NCI-H1092 (cell line): ENCODE measurements around the gene BSN.

ENCODE experiments used
- DNase-seq: peaks from one replicate; lab custom pipeline; 2025; lab: John Stamatoyannopoulos, UW

BSN gene, protein sequence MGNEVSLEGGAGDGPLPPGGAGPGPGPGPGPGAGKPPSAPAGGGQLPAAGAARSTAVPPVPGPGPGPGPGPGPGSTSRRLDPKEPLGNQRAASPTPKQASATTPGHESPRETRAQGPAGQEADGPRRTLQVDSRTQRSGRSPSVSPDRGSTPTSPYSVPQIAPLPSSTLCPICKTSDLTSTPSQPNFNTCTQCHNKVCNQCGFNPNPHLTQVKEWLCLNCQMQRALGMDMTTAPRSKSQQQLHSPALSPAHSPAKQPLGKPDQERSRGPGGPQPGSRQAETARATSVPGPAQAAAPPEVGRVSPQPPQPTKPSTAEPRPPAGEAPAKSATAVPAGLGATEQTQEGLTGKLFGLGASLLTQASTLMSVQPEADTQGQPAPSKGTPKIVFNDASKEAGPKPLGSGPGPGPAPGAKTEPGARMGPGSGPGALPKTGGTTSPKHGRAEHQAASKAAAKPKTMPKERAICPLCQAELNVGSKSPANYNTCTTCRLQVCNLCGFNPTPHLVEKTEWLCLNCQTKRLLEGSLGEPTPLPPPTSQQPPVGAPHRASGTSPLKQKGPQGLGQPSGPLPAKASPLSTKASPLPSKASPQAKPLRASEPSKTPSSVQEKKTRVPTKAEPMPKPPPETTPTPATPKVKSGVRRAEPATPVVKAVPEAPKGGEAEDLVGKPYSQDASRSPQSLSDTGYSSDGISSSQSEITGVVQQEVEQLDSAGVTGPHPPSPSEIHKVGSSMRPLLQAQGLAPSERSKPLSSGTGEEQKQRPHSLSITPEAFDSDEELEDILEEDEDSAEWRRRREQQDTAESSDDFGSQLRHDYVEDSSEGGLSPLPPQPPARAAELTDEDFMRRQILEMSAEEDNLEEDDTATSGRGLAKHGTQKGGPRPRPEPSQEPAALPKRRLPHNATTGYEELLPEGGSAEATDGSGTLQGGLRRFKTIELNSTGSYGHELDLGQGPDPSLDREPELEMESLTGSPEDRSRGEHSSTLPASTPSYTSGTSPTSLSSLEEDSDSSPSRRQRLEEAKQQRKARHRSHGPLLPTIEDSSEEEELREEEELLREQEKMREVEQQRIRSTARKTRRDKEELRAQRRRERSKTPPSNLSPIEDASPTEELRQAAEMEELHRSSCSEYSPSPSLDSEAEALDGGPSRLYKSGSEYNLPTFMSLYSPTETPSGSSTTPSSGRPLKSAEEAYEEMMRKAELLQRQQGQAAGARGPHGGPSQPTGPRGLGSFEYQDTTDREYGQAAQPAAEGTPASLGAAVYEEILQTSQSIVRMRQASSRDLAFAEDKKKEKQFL (N-terminal part only)

DNA sequence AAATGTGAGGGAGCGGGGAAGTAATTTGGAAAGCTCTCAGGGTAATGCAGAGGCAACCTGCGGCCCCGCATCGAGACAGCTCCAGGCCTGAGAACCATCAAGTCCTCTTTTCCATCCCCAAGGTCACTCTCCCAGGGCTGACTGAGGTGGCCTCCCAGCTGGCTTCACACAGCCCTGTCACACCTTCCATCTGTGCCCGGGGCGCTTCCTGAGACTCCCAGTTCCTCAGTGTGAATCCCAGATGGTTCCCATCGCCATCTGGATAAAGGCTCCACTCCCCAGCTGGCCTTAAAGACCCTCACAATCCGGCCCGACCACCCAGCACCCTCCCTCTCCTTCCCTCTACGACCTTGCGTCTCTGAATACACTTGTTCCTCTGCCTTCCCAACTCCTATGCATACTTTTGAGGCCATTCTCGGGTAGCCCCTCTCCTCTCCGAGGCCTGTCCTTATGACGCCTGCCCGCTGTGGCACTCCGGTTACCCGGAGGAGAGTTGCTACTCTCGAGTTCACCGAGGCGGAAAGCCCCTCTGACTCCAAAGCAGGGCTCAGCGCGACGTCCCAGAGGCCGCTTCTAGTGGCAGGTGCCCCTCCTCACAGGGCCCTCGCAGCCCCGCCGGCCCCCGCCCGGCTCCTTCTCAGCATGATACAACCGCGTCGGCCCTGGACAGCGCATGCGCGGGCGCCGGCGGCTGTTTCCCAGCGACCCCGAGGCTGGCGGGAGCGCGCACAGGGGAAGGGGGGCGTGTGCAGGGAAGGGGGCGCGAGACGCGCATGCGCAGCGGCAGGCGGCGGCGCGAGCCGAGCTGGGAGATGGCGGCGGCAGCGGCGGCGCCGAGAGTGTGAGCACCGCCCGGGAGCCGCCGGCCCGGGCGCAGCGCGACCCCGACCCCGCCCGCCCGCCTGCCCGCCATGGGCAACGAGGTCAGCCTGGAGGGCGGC, at the start of gene BSN:
BSN (plus strand) TSS at position 786 of the 941 bp plus-strand sequence; CDS start at position 912, 126 bp downstream.
- DNase-seq: peak; percentile 86

DNA sequence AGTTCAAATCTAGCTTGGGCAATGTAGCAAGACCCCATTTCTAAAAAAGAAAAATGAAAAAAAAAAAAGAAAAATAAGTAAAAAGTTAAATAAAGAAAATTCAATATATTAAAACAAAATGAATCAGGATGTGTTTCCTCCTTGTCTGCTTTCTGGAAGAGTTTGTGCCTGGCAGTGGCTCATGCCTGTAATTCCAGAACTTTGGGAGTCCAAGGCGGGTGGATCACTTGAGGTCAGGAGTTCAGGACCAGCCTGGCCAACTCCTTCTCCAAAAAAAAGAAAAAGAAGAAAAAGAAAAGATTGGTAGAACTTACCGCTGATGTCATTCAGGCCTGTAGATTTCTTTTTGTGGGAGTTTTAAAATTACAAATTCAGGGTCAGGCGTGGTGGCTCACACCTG, 47.4 kb upstream of the BSN start:
- no peak for DNase-seq

DNA sequence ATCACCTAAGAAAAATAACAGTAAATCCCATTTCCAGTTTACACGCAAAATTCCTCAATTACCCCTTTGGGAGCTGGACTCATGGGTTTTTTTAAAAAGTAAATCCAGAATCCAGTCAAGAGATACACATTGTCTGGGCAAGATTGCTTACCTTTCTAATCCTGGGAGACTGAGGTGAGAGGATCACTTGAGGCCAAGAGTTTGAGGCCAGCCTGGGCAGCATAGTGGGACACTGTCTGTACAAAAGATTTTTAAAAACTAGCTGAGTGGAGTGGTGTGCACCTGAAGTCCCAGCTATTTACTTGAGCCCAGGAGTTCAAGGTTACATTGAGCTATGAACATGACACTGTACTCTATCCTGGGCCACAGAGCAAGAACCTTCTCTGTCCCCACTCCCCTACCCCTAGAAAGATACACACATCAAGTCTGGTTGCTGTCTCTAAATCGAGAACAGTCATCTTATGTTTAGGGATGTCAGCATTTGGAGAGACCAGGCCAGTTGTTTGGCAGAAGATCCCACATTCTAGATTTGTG, 45.2 kb upstream of the BSN start:
- DNase-seq: no peak

DNA sequence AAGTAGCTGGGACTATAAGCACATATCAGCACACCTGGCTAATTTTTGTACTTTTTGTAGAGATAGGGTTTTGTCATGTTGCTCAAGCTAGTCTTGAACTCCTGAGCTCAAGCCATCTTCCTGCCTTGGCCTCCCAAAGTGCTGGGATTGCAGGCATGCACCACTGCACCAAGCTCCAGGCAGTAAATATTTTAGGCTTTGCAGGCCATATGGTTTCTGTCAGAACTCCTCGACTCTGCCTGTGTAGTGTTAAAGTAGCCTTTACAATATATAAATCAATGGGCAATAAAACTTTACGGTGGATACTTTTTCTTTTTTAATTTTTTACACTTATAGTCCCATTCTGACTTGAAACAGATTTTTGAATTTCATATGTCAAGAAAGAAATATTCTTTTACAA, 42.6 kb upstream of the BSN start:
- no peak for DNase-seq

DNA sequence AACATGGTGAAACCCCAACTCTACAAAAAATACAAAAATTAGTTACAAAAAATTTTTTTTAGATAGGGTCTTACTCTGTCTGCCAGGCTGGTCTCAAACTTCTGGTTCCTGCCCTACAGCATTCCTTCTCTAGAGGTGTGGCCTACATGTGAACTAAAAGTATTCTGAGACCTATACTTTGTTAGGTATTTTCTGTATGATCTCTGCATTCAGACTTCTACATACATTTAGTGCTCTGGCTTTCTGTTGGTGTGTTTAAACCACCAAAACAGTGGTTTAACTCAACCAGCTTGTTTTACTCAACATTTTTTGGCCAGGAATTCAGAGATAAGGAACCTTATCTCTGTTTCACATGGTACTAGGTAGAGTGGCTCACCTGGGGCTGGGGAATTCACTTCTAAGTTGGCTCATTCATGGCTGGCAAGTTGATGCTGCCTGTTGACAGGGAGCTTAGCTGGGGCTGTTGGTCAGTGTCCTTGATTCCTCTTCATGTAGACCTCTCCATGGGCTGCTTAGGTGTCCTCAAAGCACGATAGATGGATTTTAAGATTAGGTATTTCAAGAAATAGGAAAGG, 41.4 kb upstream of the BSN start:
- no peak for DNase-seq

DNA sequence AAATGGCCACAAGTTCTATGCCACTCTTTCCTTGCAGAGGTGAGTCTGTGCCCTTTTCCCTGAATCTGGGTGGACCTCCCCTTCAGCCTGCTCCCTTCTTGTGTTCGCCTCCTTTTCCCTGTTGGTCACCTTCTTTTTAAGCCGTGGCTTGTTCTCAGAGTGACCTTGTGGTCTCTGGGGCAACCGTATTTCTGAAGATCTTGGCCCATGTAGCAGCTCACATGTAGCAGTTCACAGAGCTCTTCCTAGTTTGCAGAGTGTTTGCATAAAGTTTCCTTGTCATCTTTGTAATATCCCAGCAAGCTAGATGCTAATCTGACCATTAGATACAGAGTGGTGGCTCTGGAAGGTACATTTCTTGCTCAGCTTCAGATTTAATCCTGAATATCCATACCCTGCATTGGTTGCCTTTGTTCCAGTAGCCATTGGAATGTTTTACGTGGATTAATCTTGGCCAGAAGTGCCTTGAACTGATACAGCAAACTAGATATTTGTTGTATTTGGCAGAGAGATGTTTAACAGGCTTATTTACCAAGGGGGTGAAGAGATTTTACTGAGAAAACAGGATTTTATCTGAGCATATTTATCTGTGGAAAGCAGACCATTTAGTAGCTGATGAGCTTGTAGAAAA, 40.7 kb upstream of the BSN start:
- DNase-seq: no peak

DNA sequence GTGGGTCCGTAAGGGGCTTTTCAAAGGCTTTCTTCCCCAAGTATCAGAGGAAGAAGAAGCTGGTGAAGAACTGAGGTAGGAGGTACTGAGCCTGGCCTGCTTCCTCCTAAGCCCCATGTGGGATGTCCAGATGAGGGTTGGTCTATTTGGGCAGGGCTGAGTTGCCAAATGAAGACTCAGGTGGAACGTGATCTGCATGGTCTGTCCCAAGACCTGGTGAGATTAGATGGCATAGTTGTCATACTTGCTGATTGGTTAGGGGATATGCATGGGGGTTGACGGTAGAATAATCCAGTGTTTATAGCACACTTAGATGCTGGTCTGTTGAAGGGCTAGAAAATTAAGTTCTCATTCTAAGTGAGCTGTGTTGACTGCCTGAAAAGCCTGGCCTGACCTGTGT, 36.3 kb upstream of the BSN start:
- no peak for DNase-seq

DNA sequence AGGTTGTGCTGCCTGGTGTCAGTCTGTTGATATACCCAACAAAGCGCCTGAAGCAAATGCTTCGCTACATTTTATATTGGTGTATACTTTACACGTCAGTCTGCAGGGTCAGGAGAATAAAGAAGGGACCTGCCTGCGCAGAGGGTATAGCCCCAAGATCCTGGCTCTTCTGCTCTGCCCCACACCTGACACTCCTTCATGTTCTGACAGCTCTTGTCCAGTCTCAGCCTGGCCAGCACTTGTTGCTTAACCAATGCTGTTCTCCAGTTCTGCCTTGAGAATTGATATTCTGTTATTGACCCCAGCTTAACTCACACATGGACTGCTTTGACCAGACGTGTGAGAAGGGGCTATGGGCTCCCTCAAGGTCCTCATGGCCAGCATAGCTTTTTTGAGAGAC, 35.8 kb upstream of the BSN start:
- no peak for DNase-seq

DNA sequence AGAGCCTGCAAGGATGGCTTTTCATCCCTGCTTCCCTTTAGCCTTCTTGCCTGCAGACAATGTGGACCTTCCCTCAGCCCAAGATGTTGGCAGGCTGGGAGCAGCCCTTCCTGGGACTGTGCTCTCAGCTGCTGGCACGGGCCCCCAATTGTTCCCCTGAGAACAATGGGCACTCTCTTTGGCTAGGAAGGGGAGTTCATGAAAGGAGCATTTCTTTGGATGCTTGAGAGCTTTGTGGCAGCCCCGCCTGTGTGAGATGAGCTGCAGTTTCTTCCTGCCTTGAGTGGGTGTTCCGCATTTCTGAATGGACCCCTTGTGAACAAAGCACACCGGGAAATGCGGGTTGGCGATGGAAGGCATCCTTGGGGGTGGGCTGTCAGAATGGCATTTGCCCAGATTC, 35.0 kb upstream of the BSN start:
- DNase-seq: no peak

DNA sequence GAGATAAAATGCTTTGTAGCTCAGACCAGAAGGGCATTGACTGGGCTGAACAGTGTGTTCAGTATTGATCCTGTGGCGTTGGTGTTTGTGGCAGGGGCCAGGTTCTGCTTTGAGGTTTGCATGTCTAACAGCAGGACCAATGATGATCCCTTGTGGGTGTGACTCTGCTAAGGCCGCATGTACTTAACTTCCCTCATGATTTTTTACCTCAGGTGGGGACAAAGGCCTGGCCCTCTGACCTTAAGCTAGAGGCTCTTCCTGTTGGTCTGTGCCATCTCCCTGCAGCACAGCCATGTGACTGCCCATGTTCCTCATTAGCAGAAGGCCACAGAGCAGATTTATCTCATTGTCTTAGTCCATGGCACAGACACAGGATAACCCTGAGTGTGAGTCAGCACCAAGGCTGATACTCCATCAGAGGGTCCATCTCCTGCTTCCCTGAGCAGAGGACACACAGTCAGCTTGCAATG, 34.3 kb upstream of the BSN start:
- DNase-seq: no peak

DNA sequence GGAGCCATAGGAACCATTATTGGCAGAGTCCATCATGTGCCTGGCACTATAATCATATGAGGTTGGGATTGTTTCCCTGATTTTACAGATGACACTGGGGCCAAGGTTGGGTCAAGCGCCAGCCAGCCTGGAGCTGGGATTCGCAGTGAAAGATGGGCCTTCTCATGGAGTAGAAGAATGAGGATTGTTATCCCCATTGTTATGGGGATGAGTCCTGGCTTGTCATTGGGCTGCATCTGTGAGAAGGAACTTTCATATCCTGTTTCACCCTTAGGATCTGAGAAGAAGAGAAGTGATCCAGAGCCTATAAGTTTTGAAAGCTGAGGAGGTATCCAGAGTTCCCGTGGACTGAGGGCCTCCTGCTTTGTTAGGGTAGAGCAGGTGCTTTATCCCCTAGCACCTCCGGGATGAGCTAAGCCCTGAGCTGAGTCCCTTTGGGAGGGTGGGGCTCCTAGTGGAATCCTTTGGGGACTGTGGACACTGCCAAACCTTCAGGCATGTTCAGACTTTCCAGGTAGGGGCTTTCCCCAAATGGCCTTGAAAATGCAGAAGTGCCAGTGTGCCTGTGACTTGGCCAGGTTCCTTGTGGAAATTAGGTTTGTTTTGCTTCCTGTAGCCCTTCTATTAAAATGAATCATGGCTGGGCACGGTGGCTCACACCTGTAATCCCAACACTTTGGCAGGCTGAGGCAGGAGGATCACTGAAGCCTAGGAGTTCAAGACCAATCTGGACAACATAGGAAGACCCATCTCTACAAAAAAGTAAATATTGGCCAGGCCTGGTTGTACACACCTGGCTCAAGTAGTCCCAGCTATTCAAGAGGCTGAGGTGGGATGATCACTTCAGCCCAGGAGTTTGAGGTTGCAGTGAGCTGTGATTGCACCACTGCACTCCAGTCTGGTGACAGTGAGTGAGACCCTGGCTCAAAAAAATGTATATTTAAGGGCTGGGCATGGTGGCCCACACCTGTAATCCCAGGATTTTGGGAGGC, 30.2 kb upstream of the BSN start:
- no peak for DNase-seq

DNA sequence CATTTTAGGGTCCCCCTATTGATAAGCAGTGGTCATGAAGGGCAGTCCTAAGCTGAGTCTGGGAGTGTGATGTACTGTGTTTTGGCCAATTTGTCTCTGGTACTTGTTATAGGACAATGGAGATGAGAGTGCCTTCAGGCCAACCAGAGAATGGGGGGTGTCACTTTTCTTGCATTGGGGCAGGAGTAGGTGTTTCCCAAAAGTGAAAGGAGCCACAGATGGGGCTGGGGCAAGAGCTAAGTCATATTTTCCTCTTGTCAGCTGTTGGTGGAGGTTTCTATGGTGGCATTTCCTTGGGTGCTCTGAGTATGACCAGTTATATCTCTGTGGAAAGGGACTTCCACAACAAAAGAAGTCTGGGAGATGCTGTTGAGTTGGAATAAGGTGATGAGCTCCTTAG, 24.7 kb upstream of the BSN start:
- DNase-seq: no peak

DNA sequence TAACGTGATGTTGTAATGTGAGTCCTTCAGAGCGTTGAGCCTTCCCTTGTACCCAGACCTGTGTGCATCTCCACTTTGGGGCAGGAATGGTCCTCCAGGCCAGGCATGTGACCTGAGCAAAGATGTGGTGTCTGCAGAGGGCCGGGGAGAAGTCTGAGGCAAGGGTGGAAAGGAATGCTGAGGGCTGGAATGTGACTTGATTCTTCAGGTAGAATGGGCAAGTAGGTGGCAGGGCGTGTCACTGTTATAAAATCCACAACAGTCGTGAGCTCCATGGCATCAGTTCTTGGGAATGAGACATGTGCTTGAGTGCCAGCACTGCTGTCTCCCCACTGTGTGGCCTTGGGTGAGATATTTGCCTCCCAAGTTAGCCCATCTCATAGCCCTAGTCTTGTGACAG, 24.0 kb upstream of the BSN start:
- no peak for DNase-seq

DNA sequence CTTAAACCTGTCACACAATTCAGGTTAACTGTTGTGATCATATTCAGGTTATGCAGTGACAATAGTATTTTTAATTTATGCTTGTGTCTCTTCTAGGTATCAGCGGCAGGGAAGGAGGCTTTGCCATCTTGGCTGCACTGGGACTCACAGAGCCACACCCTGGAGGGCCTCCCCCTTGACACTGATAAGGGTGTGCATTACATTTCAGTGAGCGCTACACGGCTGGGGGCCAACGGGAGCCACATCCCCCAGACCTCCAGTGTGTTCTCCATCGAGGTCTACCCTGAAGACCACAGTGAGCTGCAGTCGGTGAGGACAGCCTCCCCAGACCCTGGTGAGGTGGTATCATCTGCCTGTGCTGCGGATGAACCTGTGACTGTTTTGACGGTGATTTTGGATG, 23.6 kb upstream of the BSN start:
- DNase-seq: no peak

DNA sequence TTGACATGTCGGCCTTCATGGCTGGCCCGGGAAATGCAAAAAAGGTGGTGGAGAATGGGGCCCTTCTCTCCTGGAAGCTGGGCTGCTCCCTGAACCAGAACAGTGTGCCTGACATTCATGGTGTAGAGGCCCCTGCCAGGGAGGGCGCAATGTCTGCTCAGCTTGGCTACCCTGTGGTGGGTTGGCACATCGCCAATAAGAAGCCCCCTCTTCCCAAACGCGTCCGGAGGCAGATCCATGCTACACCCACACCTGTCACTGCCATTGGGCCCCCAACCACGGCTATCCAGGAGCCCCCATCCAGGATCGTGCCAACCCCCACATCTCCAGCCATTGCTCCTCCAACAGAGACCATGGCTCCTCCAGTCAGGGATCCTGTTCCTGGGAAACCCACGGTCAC, 23.1 kb upstream of the BSN start:
- DNase-seq: no peak

DNA sequence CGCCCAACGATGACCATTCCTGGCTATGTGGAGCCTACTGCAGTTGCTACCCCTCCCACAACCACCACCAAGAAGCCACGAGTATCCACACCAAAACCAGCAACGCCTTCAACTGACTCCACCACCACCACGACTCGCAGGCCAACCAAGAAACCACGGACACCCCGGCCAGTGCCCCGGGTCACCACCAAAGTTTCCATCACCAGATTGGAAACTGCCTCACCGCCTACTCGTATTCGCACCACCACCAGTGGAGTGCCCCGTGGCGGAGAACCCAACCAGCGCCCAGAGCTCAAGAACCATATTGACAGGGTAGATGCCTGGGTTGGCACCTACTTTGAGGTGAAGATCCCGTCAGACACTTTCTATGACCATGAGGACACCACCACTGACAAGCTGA, 22.6 kb upstream of the BSN start:
- DNase-seq: no peak

DNA sequence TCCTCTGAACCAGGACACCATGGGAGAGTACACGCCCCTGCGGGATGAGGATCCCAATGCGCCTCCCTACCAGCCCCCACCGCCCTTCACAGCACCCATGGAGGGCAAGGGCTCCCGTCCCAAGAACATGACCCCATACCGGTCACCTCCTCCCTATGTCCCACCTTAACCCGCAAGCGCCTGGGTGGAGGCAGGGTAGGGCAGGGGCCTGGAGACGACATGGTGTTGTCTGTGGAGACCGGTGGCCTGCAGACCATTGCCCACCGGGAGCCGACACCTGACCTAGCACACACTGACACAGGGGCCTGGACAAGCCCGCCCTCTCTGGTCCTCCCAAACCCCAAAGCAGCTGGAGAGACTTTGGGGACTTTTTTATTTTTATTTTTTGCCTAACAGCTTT, 21.2 kb upstream of the BSN start:
- DNase-seq: no peak

DNA sequence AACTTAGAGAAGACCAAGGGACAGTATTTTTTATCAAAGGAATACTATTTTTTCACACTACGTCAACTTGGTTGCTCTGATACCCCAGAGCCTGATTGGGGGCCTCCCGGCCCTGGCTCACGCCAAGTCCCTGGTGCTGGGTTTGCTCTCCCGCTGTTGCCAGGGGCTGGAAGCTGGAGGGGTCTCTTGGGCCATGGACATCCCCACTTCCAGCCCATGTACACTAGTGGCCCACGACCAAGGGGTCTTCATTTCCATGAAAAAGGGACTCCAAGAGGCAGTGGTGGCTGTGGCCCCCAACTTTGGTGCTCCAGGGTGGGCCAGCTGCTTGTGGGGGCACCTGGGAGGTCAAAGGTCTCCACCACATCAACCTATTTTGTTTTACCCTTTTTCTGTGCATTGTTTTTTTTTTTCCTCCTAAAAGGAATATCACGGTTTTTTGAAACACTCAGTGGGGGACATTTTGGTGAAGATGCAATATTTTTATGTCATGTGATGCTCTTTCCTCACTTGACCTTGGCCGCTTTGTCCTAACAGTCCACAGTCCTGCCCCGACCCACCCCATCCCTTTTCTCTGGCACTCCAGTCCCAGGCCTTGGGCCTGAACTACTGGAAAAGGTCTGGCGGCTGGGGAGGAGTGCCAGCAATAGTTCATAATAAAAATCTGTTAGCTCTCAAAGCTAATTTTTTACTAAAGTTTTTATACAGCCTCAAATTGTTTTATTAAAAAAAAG, 20.3 kb upstream of the BSN start:
- no peak for DNase-seq
